Purkinje cell (primary cell): Measurements from ENCODE around the gene UNC80. TPM values are rescaled to one million over a fixed set of nuclear protein-coding genes. Genes with fewer than 3 reads are reported as not detected.

Experiments
- polyA plus RNA-seq: library from polyadenylated mRNA; unstranded; fragments of >200 nt; fragmentation: Nextera tagmentation; gene quantifications from 2 replicates; pipeline ENCODE4 v1.2.1, GENCODE V29; 2014

UNC80 gene, protein sequence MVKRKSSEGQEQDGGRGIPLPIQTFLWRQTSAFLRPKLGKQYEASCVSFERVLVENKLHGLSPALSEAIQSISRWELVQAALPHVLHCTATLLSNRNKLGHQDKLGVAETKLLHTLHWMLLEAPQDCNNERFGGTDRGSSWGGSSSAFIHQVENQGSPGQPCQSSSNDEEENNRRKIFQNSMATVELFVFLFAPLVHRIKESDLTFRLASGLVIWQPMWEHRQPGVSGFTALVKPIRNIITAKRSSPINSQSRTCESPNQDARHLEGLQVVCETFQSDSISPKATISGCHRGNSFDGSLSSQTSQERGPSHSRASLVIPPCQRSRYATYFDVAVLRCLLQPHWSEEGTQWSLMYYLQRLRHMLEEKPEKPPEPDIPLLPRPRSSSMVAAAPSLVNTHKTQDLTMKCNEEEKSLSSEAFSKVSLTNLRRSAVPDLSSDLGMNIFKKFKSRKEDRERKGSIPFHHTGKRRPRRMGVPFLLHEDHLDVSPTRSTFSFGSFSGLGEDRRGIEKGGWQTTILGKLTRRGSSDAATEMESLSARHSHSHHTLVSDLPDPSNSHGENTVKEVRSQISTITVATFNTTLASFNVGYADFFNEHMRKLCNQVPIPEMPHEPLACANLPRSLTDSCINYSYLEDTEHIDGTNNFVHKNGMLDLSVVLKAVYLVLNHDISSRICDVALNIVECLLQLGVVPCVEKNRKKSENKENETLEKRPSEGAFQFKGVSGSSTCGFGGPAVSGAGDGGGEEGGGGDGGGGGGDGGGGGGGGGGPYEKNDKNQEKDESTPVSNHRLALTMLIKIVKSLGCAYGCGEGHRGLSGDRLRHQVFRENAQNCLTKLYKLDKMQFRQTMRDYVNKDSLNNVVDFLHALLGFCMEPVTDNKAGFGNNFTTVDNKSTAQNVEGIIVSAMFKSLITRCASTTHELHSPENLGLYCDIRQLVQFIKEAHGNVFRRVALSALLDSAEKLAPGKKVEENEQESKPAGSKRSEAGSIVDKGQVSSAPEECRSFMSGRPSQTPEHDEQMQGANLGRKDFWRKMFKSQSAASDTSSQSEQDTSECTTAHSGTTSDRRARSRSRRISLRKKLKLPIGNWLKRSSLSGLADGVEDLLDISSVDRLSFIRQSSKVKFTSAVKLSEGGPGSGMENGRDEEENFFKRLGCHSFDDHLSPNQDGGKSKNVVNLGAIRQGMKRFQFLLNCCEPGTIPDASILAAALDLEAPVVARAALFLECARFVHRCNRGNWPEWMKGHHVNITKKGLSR (N-terminal part only)
- 12.9 and 14.8 TPM in 2 replicates for polyA plus RNA-seq

DNA sequence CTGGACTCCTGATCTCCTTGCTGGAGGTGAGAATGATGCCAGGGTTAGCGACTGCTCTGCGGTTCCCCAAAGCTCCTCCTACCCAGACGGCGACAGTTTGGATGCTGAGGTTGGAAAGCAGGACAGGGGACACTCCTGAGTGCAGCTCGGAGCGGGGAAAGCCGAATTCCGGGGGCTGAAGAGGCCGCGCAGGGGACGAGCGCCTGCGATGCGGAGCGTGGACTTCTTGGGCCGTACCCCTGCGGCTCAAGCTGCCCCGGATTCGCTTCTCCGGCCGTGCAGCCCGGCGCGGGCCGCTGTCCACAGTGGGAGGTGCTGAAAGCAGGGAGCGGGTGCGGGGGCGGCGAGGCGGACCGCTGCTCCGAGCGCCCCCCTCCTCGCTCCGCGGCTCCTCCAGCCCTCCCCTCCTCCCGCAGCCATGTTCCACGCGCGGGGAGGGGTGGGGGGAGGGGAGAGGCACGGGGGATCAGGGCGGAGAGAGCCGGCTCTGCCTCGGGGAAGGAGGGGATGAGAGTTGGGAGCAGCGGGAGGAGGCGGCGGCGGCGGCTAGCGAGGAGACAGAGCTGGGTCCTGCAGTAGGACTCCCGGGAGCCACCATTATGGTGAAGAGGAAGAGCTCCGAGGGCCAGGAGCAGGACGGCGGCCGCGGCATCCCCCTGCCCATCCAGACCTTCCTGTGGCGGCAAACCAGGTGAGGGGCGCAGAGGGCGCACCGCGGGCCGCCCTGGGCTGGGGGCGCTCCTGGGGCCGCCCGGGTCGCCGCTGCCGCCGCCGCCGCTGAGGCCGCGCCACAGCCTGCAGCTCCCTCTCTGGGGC is at the start of gene UNC80:
TSS of gene UNC80 (plus strand) at position 359 of the 816 bp plus-strand sequence. CDS start at position 600, 241 bp downstream.

DNA sequence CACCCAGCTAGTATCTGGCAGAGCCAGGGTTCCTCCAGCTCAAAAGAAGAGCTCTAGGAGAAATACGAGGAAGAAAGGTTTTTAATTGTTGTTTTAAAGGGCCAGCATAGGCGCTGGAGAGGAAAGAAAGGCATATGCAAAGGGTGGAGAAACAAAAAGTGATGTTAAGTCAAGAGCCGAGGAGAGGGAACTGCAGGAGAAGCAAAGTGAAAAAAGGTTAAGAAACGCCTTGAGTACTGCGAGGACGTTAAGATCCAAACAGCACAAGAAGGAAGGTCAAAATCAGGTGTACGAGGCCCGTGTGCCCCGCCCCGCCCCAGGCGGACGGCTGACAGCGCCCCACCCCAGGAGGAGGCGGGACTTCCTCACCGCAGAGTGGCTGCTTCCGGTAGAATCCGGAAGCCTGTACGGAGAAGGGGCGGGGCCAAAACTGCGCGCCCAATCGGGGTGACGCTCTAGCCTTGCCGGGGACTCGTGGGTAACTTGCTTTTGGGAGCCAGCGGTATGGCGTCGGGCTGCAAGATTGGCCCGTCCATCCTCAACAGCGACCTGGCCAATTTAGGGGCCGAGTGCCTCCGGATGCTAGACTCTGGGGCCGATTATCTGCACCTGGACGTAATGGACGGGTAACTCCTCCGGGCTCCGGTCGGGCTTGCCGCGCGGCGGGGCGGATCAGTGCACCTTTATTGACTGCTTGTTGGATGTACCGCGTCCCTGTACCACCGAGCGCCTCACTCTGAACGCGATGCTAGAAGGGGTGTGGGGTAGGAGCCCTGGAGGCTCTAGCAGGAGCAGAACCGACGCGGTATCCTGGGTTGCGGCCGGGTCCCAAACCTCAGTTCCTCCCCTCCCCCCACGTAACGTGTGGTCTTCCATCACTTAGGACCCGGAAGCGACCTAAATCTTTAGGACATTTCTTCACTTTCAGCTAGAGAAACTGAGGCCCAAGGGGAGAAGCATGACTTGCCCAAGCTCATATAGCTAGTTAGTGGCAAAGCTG is 230.8 kb downstream of the UNC80 start, which contains the start of gene RPE:
TSS of gene RPE (plus strand) at position 481 of the 1,000 bp plus-strand sequence. CDS start at position 505, 24 bp downstream.

Other genes starting within 250 kb of the UNC80 start
- gene RPE, start 230.8 kb downstream of the UNC80 start, polyA plus RNA-seq, result 32.1 and 44.4 TPM in 2 replicates